ENCODE measurements around the gene DES.

The DES gene

DNA sequence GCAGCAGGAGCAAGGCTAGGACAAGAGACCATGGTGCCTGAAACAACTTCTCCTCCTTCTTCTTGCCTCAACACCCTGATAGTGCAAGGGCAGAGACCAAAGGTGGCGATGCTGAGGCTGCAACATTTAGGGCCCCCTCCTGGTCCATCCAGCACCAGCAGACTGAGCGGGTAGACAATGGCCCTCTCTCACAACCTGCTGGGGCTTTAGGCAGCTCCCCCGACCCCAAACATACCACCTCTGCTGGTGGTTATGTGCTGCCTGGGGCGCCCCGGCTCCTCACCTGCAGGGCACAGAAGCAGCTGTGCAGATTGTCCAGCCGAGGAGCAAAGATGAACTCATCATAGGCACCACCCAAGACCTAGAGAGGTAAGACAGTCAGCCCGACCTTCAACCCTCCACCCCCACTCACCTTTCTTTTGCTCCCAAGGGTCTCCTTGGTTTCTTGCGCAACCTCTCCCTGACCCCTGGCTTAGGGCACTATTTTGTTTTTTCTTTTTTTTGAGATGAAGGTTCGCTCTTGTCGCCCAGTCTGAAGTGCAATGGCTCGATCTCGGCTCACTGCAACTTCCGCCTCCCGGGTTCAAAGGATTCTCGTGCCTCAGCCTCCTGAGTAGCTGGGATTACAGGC, 34.0 kb upstream of the DES start:
- TF ChIP-seq, protein P1, sequence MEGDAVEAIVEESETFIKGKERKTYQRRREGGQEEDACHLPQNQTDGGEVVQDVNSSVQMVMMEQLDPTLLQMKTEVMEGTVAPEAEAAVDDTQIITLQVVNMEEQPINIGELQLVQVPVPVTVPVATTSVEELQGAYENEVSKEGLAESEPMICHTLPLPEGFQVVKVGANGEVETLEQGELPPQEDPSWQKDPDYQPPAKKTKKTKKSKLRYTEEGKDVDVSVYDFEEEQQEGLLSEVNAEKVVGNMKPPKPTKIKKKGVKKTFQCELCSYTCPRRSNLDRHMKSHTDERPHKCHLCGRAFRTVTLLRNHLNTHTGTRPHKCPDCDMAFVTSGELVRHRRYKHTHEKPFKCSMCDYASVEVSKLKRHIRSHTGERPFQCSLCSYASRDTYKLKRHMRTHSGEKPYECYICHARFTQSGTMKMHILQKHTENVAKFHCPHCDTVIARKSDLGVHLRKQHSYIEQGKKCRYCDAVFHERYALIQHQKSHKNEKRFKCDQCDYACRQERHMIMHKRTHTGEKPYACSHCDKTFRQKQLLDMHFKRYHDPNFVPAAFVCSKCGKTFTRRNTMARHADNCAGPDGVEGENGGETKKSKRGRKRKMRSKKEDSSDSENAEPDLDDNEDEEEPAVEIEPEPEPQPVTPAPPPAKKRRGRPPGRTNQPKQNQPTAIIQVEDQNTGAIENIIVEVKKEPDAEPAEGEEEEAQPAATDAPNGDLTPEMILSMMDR (IDR thresholded peaks at IDR 0.05; ENCODE audit: control insufficient read depth, insufficient read depth, low read depth, low read length, missing control alignments) = no peak
- DNase-seq (ENCODE audit: low read depth) = no peak

GRCh38 chr2:219384859-219385258, 33.3 kb upstream of the DES start:
- DNase-seq (ENCODE audit: low read depth) = no peak
- no peak overlapping the region for H3K4me3 ChIP-seq (ENCODE audit: control insufficient read depth, low read depth, low read length)
- TF ChIP-seq, protein P1 (IDR thresholded peaks at IDR 0.05; ENCODE audit: control insufficient read depth, insufficient read depth, low read depth, low read length, missing control alignments) = no peak

More for the DNA sequence above, 34.0 kb upstream of the DES start:
- H3K4me3 ChIP-seq (ENCODE audit: control insufficient read depth, low read depth, low read length) = no peak overlapping the region

DNA sequence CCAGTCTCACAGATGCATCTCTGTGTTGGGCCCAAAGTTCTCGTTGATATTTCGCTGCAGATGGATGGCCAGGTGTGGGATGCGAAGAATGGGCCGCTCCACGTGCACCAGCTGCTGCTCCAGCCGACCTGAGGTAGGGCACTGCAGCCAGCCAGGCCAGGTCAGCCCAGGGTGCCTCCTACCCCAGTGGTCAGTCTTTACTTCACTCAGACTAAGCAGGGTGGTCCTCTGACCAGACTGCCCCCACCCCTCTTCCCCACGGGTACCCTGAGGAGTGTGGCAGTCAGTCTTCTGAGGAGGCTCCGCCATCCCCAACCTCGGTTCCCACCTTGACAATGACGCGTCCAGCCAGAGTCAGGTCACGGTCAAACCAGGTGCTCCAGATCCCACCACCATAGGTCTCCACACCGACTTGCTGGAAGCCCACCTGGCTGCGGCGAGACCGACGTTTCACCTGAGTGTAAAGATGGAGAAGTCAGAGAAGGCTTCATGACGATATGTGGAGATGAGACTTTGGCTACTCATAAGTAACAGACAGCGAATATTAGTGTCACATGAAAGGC, 32.1 kb upstream of the DES start:
- DNase-seq (ENCODE audit: low read depth) = no peak
- TF ChIP-seq, protein P1 (IDR thresholded peaks at IDR 0.05; ENCODE audit: control insufficient read depth, insufficient read depth, low read depth, low read length, missing control alignments) = no peak
- no peak overlapping the region; the same call in 1 of the 2 replicates for H3K4me3 ChIP-seq (ENCODE audit: control insufficient read depth, low read depth, low read length)

- peak overlapping the region; percentile 80 for H3K4me3 ChIP-seq (ENCODE audit: control insufficient read depth, low read depth, low read length)
- TF ChIP-seq, protein P1 (IDR thresholded peaks at IDR 0.05; ENCODE audit: control insufficient read depth, insufficient read depth, low read depth, low read length, missing control alignments) = no peak
- no peak for DNase-seq (ENCODE audit: low read depth)
Observed at GRCh38 chr2:219386532-219387280, 31.5 kb upstream of the DES start.

- peak; percentile 13 for DNase-seq (ENCODE audit: low read depth)
- peak within 1 kb of the TSS; percentile 80 for H3K4me3 ChIP-seq (ENCODE audit: control insufficient read depth, low read depth, low read length)
- TF ChIP-seq, protein P1 (IDR thresholded peaks at IDR 0.05; ENCODE audit: control insufficient read depth, insufficient read depth, low read depth, low read length, missing control alignments) = no peak
Observed at GRCh38 chr2:219387306-219388120, 30.7 kb upstream of the DES start, which contains the start of gene DNPEP. Gene DNPEP (minus strand): TSS chr2:219387912. CDS start chr2:219387794, 118 bp downstream.

Data from AG09309 (cell line).